Fibroblast of lung (primary cell): ENCODE results near the gene USH2A.

Experiments used
- CTCF ChIP-seq, 2 donors: IDR thresholded peaks in 1 of 2; conservative IDR thresholded peaks in 1 of 2; 1 replicate in 1 of 2; 2 replicates in 1 of 2; pipeline ENCODE4 v1.5.1; 2011 to 2012; ENCODE audit warnings: low read length in 2 of 2, control low read depth in 1 of 2, inconsistent platforms in 1 of 2, low read depth in 1 of 2, mild to moderate bottlenecking in 1 of 2
- EZH2 ChIP-seq: IDR thresholded peaks from 2 replicates; pipeline ENCODE4 v1.5.1; 2012; ENCODE audit warnings: low read length, control low read depth, mild to moderate bottlenecking; ENCODE audit errors: missing control alignments

GRCh38 chr1:216332003-216332402 is 91.2 kb downstream of the USH2A start:
- TF ChIP-seq CTCF (conservative IDR thresholded peaks at IDR 0.05 in 1 of 2, IDR thresholded peaks at IDR 0.05 in 1 of 2; ENCODE audit: low read depth in 1 of 2, low read length in 2 of 2) (no peak), EZH2 (no peak)
